H9 (cell line): Measurements from ENCODE around the gene MAD1L1. TPM values are rescaled to one million over a fixed set of nuclear protein-coding genes. Genes with fewer than 3 reads are reported as not detected.

Experiments used
- DNase-seq: peaks from one replicate; pipeline ENCODE4 v3.0.0-alpha.2; 2017
- H2AFZ ChIP-seq: one replicate; pipeline ENCODE4 v1.6.1; 2013; ENCODE audit warnings: mild to moderate bottlenecking, low read length, control low read depth, moderate library complexity
- H2AK5ac ChIP-seq: 2 replicates; pipeline ENCODE4 v1.6.1; 2013; ENCODE audit warnings: low read length, control low read depth, mixed read lengths; ENCODE audit not compliant: insufficient read length
- H2BK120ac ChIP-seq: one replicate; pipeline ENCODE4 v1.6.1; 2013; ENCODE audit warnings: low read depth, mild to moderate bottlenecking, low read length, control low read depth, inconsistent platforms; ENCODE audit not compliant: poor library complexity, severe bottlenecking
- H2BK12ac ChIP-seq: 2 replicates; pipeline ENCODE4 v1.6.1; 2013; ENCODE audit warnings: low read length, control low read depth, mixed read lengths, low read depth; ENCODE audit not compliant: insufficient read length
- H2BK15ac ChIP-seq: 2 replicates; pipeline ENCODE4 v1.6.1; 2013; ENCODE audit warnings: low read depth, low read length, control low read depth
- H2BK20ac ChIP-seq: one replicate; pipeline ENCODE4 v1.6.1; 2013; ENCODE audit warnings: low read depth, mild to moderate bottlenecking, low read length, control low read depth, inconsistent platforms; ENCODE audit not compliant: poor library complexity, severe bottlenecking
- H2BK5ac ChIP-seq: 2 replicates; pipeline ENCODE4 v1.6.1; 2013; ENCODE audit warnings: low read length, control low read depth, mixed read lengths; ENCODE audit not compliant: insufficient read length
- H3K14ac ChIP-seq: 2 replicates; pipeline ENCODE4 v1.6.1; 2013; ENCODE audit warnings: low read length, control low read depth; ENCODE audit not compliant: insufficient read depth
- H3K18ac ChIP-seq: 2 replicates; pipeline ENCODE4 v1.6.1; 2013; ENCODE audit warnings: low read depth, mild to moderate bottlenecking, mixed read lengths, low read length, control low read depth; ENCODE audit not compliant: insufficient read length
- H3K23ac ChIP-seq: 2 replicates; pipeline ENCODE4 v1.6.1; 2013; ENCODE audit warnings: low read length, control low read depth, mixed read lengths, low read depth; ENCODE audit not compliant: insufficient read length
- H3K23me2 ChIP-seq: 2 replicates; pipeline ENCODE4 v1.6.1; 2013; ENCODE audit warnings: low read depth, mild to moderate bottlenecking, mixed read lengths, low read length, control low read depth; ENCODE audit not compliant: insufficient read length, poor library complexity, severe bottlenecking
- H3K27ac ChIP-seq: 2 replicates; pipeline ENCODE4 v1.5.1; 2013; ENCODE audit warnings: low read length, control low read depth, mixed read lengths, low read depth; ENCODE audit not compliant: insufficient read length
- H3K27me3 ChIP-seq: 2 replicates; pipeline ENCODE4 v1.6.1; 2013; ENCODE audit warnings: low read length, control low read depth, inconsistent platforms; ENCODE audit not compliant: insufficient read depth
- H3K4ac ChIP-seq: 2 replicates; pipeline ENCODE4 v1.6.1; 2013; ENCODE audit warnings: low read depth, mild to moderate bottlenecking, control low read depth, inconsistent platforms, low read length, moderate library complexity
- H3K4me1 ChIP-seq: 2 replicates; pipeline ENCODE4 v1.6.1; 2013; ENCODE audit warnings: low read length, control low read depth, inconsistent platforms; ENCODE audit not compliant: insufficient read depth
- H3K4me2 ChIP-seq: 2 replicates; pipeline ENCODE4 v1.6.1; 2013; ENCODE audit warnings: low read length, control low read depth, mixed read lengths; ENCODE audit not compliant: insufficient read length, insufficient read depth
- H3K56ac ChIP-seq: 2 replicates; pipeline ENCODE4 v1.6.1; 2013; ENCODE audit warnings: low read depth, mild to moderate bottlenecking, mixed read lengths, low read length, control low read depth; ENCODE audit not compliant: insufficient read length
- H3K79me1 ChIP-seq: 2 replicates; pipeline ENCODE4 v1.6.1; 2013; ENCODE audit warnings: low read depth, mild to moderate bottlenecking, moderate library complexity, low read length, control low read depth, inconsistent platforms; ENCODE audit not compliant: insufficient read depth, poor library complexity, severe bottlenecking
- H3K79me2 ChIP-seq: 2 replicates; pipeline ENCODE4 v1.6.1; 2013; ENCODE audit warnings: low read length, control low read depth, inconsistent platforms; ENCODE audit not compliant: insufficient read depth
- H3K9ac ChIP-seq: 2 replicates; pipeline ENCODE4 v1.6.1; 2013; ENCODE audit warnings: low read length, control low read depth, mixed read lengths; ENCODE audit not compliant: insufficient read length; ENCODE audit errors: extremely low read depth
- H3K9me3 ChIP-seq: one replicate; pipeline ENCODE4 v1.6.1; 2013; ENCODE audit warnings: low read depth, low read length, inconsistent platforms; ENCODE audit not compliant: control insufficient read depth
- H3T11ph ChIP-seq: one replicate; pipeline ENCODE4 v1.6.1; 2013; ENCODE audit warnings: mild to moderate bottlenecking, low read length, control low read depth, inconsistent platforms
- H4K20me1 ChIP-seq: one replicate; pipeline ENCODE4 v1.6.1; 2013; ENCODE audit not compliant: control insufficient read depth, insufficient read length, insufficient read depth
- H4K5ac ChIP-seq: 2 replicates; pipeline ENCODE4 v1.6.1; 2013; ENCODE audit warnings: low read depth, mild to moderate bottlenecking, mixed read lengths, low read length, control low read depth; ENCODE audit not compliant: insufficient read length
- H4K8ac ChIP-seq: replicated peaks from 2 replicates; pipeline ENCODE4 v1.6.1; 2013; ENCODE audit warnings: low read length, control low read depth, mixed read lengths, low read depth; ENCODE audit not compliant: insufficient read length
- H4K91ac ChIP-seq: 2 replicates; pipeline ENCODE4 v1.6.1; 2013; ENCODE audit warnings: low read depth, mild to moderate bottlenecking, moderate library complexity, mixed read lengths, low read length, control low read depth; ENCODE audit not compliant: insufficient read length
- H3K27ac Mint-ChIP-seq, 3 experiments: 2 replicates in 2 of 3; 3 replicates in 1 of 3; pipeline ENCODE4 v1.8.0; 2020 to 2021; ENCODE audit warnings: mixed read lengths in 3 of 3, mild to moderate bottlenecking in 1 of 3, moderate library complexity in 1 of 3
- H3K27me3 Mint-ChIP-seq: 2 replicates; pipeline ENCODE4 v1.8.0; 2021; ENCODE audit warnings: low read depth, mild to moderate bottlenecking, moderate library complexity, mixed read lengths
- H3K36me3 Mint-ChIP-seq, 3 experiments: 2 replicates in 2 of 3; 3 replicates in 1 of 3; pipeline ENCODE4 v1.8.0; 2020 to 2021; ENCODE audit warnings: low read depth in 3 of 3, mixed read lengths in 3 of 3; ENCODE audit not compliant: insufficient read depth in 1 of 3
- H3K4me1 Mint-ChIP-seq, 2 experiments: 2 replicates each; pipeline ENCODE4 v1.8.0; 2020; ENCODE audit warnings: mixed read lengths in 2 of 2
- H3K4me3 Mint-ChIP-seq, 2 experiments: 2 replicates in 1 of 2; 3 replicates in 1 of 2; pipeline ENCODE4 v1.8.0; 2020 to 2021; ENCODE audit warnings: mild to moderate bottlenecking in 2 of 2, mixed read lengths in 2 of 2, moderate library complexity in 1 of 2
- H3K9me3 Mint-ChIP-seq, 2 experiments: 2 replicates in 1 of 2; 3 replicates in 1 of 2; pipeline ENCODE4 v1.8.0; 2020; ENCODE audit warnings: mild to moderate bottlenecking in 2 of 2, mixed read lengths in 2 of 2, moderate library complexity in 1 of 2
- WGBS: extraction: QIAGEN DNeasy Blood & Tissue Kit; methylation state at CpG from one replicate; pipeline ENCODE4 v1.1.7; 2013; ENCODE audit warnings: missing lambda C conversion rate, low lambda C conversion rate, mixed read lengths; ENCODE audit not compliant: insufficient read length; ENCODE audit errors: extremely low coverage; 5-methylcytosine and 5-hydroxymethylcytosine counted together
- total RNA-seq: library from RNA; stranded (reverse); gene quantifications from 2 replicates; pipeline ENCODE4 v1.2.1, GENCODE V29; 2021
- TF ChIP-seq, protein P1 (sequence below): fragments of 200-600 bp; sonication (generic); conservative IDR thresholded peaks from 3 replicates; pipeline ENCODE4 v1.8.0; 2021; ENCODE audit warnings: antibody characterized with exemption, mild to moderate bottlenecking

MAD1L1 gene
- total RNA-seq, 1 experiment from 2014 or later: 39.0 TPM

DNA sequence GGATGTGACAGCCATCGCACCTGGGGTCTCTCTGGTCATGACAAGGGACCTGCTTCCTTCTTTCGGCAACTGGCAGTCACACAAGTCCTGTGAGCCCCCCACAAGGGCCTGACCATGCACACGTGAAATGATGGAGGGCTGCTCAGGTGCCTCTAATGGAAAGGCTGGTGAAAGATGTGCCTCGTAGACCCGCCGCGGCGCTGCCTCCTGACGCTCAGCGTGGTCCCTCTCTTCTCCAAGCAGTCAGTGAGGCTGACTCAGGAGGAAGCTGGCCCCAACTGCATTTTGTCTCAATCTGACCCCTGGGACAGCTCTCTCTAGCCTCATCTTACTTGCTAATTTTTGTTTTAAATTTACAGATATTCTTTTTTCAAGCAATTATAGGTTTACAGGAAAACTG, 100.9 kb downstream of the MAD1L1 start:
- Histone ChIP-seq H4K20me1 (no peaks in the 10 kb centered on the region), H3K23ac (no peak overlapping the region), H2BK12ac (no peak overlapping the region), H3K4me1 (no peaks in the 10 kb centered on the region), H3K18ac (no peak overlapping the region), H3K27me3 (no peaks in the 10 kb centered on the region), H3K79me2 (no peaks in the 10 kb centered on the region), H3K56ac (no peak overlapping the region), H3K23me2 (no peaks in the 10 kb centered on the region), H2AFZ (no peak overlapping the region), H3K14ac (no peak overlapping the region), H4K5ac (no peak overlapping the region), H3K79me1 (no peaks in the 10 kb centered on the region), H2BK5ac (no peak overlapping the region), H3T11ph (no peak overlapping the region), H2BK20ac (no peak overlapping the region), H2BK120ac (no peak overlapping the region), H4K91ac (no peak overlapping the region), H3K4ac (no peak overlapping the region), H4K8ac (no peak overlapping the region), H3K9ac (no peak overlapping the region), H3K27ac (no peak overlapping the region), H2AK5ac (no peak overlapping the region), H2BK15ac (no peak overlapping the region), H3K9me3 (no peaks in the 10 kb centered on the region), H3K4me2 (no peak overlapping the region)
- TF ChIP-seq, protein P1, sequence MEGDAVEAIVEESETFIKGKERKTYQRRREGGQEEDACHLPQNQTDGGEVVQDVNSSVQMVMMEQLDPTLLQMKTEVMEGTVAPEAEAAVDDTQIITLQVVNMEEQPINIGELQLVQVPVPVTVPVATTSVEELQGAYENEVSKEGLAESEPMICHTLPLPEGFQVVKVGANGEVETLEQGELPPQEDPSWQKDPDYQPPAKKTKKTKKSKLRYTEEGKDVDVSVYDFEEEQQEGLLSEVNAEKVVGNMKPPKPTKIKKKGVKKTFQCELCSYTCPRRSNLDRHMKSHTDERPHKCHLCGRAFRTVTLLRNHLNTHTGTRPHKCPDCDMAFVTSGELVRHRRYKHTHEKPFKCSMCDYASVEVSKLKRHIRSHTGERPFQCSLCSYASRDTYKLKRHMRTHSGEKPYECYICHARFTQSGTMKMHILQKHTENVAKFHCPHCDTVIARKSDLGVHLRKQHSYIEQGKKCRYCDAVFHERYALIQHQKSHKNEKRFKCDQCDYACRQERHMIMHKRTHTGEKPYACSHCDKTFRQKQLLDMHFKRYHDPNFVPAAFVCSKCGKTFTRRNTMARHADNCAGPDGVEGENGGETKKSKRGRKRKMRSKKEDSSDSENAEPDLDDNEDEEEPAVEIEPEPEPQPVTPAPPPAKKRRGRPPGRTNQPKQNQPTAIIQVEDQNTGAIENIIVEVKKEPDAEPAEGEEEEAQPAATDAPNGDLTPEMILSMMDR: no peak
- no peak for DNase-seq
- no CpG with 5 or more reads among the region's 10 CpGs for WGBS
- Mint-ChIP-seq H3K27ac (peak overlapping the region in 2 of 3 experiments; percentile 31 to 64; a peak in 2 of 7 replicates), H3K27me3 (no peaks in the 10 kb centered on the region), H3K4me1 (no peaks in the 10 kb centered on the region; a peak in 1 of 4 replicates), H3K36me3 (peaks cover 24 to 37% (median 28%) of the 10 kb centered on the region in 3 experiments), H3K4me3 (no peak overlapping the region), H3K9me3 (no peaks in the 10 kb centered on the region)
